MCF 10A (cell line): ENCODE data around the gene NPTXR. TPM values are rescaled to one million over a fixed set of nuclear protein-coding genes. Genes with fewer than 3 reads are reported as not detected.
"Not testable (repeated sequence)": the region's sequence is repeated elsewhere in the genome, so short reads cannot be mapped to it uniquely, and the experiment has no call there.

Source experiments
- BruUV-seq: library from RNA; stranded (reverse); fragments of 400-500 nt; replicated peaks from 2 replicates; lab custom pipeline; 2021; lab: Mats Ljungman, UMichigan
- CTCF ChIA-PET: fragments of 300-600 bp; sonication (Branson Sonifier 250); formaldehyde crosslinking; extraction: SDS; loops from one replicate; lab custom pipeline; 2021; ENCODE audit warnings: antibody characterized with exemption, inconsistent platforms; lab: Yijun Ruan, JAX
- POLR2A ChIA-PET: fragments of 300-600, 350-650 bp; sonication (Branson Sonifier 250); formaldehyde crosslinking; extraction: SDS; loops from one replicate; lab custom pipeline; 2020; ENCODE audit warnings: antibody characterized with exemption, inconsistent platforms; lab: Yijun Ruan, JAX
- DNase-seq: peaks from one replicate; pipeline ENCODE4 v3.0.0-alpha.2; 2018; ENCODE audit not compliant: unreplicated experiment
- H3K27ac Mint-ChIP-seq: one replicate; pipeline ENCODE4 v1.8.0; 2022; ENCODE audit warnings: mild to moderate bottlenecking, low read depth, mixed read lengths; ENCODE audit not compliant: unreplicated experiment
- H3K27me3 Mint-ChIP-seq: one replicate; pipeline ENCODE4 v1.8.0; 2022; ENCODE audit warnings: mixed read lengths; ENCODE audit not compliant: insufficient read depth, unreplicated experiment
- H3K36me3 Mint-ChIP-seq: one replicate; pipeline ENCODE4 v1.8.0; 2022; ENCODE audit warnings: mild to moderate bottlenecking, moderate library complexity, mixed read lengths; ENCODE audit not compliant: insufficient read depth, unreplicated experiment
- H3K4me1 Mint-ChIP-seq: one replicate; pipeline ENCODE4 v1.8.0; 2022; ENCODE audit warnings: mixed read lengths; ENCODE audit not compliant: insufficient read depth, unreplicated experiment
- H3K4me3 Mint-ChIP-seq: one replicate; pipeline ENCODE4 v1.8.0; 2022; ENCODE audit warnings: mild to moderate bottlenecking, moderate library complexity, mixed read lengths; ENCODE audit not compliant: unreplicated experiment
- H3K9me3 Mint-ChIP-seq: one replicate; pipeline ENCODE4 v1.8.0; 2022; ENCODE audit warnings: mixed read lengths; ENCODE audit not compliant: unreplicated experiment
- CTCF ChIP-seq: fragments of 200-600 bp; IDR thresholded peaks from one replicate; pipeline ENCODE4 v1.8.0; 2022; ENCODE audit warnings: antibody characterized with exemption, mild to moderate bottlenecking; ENCODE audit not compliant: unreplicated experiment
- intact Hi-C: fragments of 100-400 bp; cut with micrococcal nuclease; formaldehyde crosslinking; loops from 2 replicates; pipeline ENCODE4 v1.14.1; 2022
- total RNA-seq: library from RNA; stranded (reverse); gene quantifications from 2 replicates; pipeline ENCODE4 v1.2.3, GENCODE V29; 2022

Gene NPTXR
- total RNA-seq, 1 experiment from 2014 or later, result 0.93 TPM

GRCh38 chr22:38859581-38860282 is 15.9 kb upstream of the NPTXR start:
- no peaks in the 10 kb centered on the region for H3K27me3 Mint-ChIP-seq
- no peak overlapping the region for H3K4me3 Mint-ChIP-seq
- DNase-seq, result no peak
- no peaks in the 10 kb centered on the region for H3K9me3 Mint-ChIP-seq
- TF ChIP-seq CTCF, result no peak
- BruUV-seq, result no TSS peak
- no peak overlapping the region for H3K27ac Mint-ChIP-seq
- no peaks in the 10 kb centered on the region for H3K36me3 Mint-ChIP-seq
- ChIA-PET POLR2A (no interaction called here), CTCF (interaction anchor here (1.0 kb wide), 1 partner anchor 143 kb away, joined by 3 read pairs; no protein-coding TSS in a partner anchor)
- H3K4me1 Mint-ChIP-seq, result no peaks in the 10 kb centered on the region
- intact Hi-C loops, result no loop called here

- Mint-ChIP-seq H3K36me3 (no peaks in the 10 kb centered on the region), H3K4me1 (no peaks in the 10 kb centered on the region), H3K27ac (no peak overlapping the region), H3K4me3 (no peak overlapping the region), H3K27me3 (no peaks in the 10 kb centered on the region), H3K9me3 (no peaks in the 10 kb centered on the region)
- no TSS peak for BruUV-seq
- intact Hi-C loops, result no loop called here
- POLR2A ChIA-PET, result interaction anchor here (0.6 kb wide), 1 partner anchor 34 kb away, joined by 3 read pairs; no protein-coding TSS in a partner anchor
- CTCF ChIA-PET, result interaction anchor here (0.7 to 1.7 kb wide), 3 partner anchors 9 to 115 kb away, joined by 3 to 9 read pairs (median 4); no protein-coding TSS in a partner anchor
- TF ChIP-seq CTCF, result no peak
- no peak for DNase-seq
These were observed 14.7 kb upstream of the NPTXR start for GRCh38 chr22:38858492-38858891.

DNA sequence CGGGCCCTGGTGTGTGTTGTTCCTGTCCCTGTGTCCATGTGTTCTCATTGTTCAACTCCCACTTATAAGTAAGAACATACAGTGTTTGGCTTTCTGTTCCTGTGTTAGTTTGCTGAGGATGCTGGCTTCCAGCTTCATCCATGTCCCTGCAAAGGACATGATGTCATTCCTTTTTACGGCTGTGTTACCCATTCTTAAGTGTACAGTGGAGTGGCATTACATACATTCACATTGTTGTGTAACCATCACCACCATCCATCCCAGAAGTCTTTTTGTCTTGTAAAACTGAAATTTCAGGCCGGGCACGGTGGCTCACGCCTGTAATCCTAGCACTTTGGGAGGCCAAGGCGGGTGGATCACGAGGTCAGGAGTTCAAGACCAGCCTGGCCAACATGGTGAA is 10.6 kb upstream of the NPTXR start:
- H3K4me3 Mint-ChIP-seq, BruUV-seq, H3K4me1 Mint-ChIP-seq, H3K27ac Mint-ChIP-seq, H3K36me3 Mint-ChIP-seq, intact Hi-C loops, H3K9me3 Mint-ChIP-seq, H3K27me3 Mint-ChIP-seq, DNase-seq, POLR2A ChIA-PET: not testable (repeated sequence)
- CTCF ChIA-PET, result interaction anchor here (0.6 to 1.2 kb wide), 3 partner anchors 11 to 281 kb away, joined by 3 to 4 read pairs (median 3); no protein-coding TSS in a partner anchor

- H3K4me3 Mint-ChIP-seq, H3K36me3 Mint-ChIP-seq, DNase-seq, BruUV-seq, intact Hi-C loops, POLR2A ChIA-PET, H3K27ac Mint-ChIP-seq, H3K4me1 Mint-ChIP-seq, H3K27me3 Mint-ChIP-seq, H3K9me3 Mint-ChIP-seq: not testable (repeated sequence)
- CTCF ChIA-PET, result interaction anchor here (0.6 to 2.6 kb wide), 5 partner anchors 11 to 282 kb away, joined by 3 to 13 read pairs (median 3); no protein-coding TSS in a partner anchor
These were observed 10.1 kb upstream of the NPTXR start for GRCh38 chr22:38853883-38854282.

DNA sequence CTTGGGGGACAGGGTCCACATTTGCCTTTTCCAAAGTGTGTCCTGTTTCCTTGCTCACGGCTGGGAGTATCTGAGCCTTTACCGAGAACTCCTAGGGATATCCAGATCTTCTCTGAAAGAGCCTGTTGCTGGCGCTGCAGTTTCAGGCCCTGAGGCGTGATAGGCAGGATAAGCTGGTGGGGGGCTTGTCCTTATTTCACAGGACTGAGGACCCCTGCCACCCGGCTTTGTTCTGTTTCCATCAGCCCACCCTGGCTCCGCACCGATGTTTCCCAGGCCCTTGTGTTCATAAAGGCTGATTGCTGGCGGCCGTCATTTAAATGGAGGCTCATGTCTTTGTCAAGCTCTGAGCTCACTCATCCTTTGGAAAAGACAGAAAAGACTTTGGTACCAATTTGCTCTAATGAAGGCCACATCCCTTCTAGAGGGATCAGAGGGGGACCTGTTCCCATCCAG is 9.4 kb upstream of the NPTXR start:
- POLR2A ChIA-PET, result interaction anchor here (0.7 kb wide), 1 partner anchor 17 kb away, joined by 3 read pairs; no protein-coding TSS in a partner anchor
- CTCF ChIA-PET, result interaction anchor here (1.1 to 2.6 kb wide), 3 partner anchors 10 to 84 kb away, joined by 3 to 13 read pairs (median 3); no protein-coding TSS in a partner anchor

More for the DNA sequence above, 9.4 kb upstream of the NPTXR start:
- TF ChIP-seq CTCF, result no peak
- Mint-ChIP-seq H3K4me1 (peaks cover 7% of the 10 kb centered on the region), H3K36me3 (no peaks in the 10 kb centered on the region), H3K9me3 (no peaks in the 10 kb centered on the region), H3K4me3 (no peak overlapping the region), H3K27ac (no peak overlapping the region), H3K27me3 (peaks cover 14% of the 10 kb centered on the region)
- no peak for DNase-seq
- intact Hi-C loops, result no loop called here
- BruUV-seq, result no TSS peak
